WTC11 (cell line): ENCODE data around the gene KCNK16. TPM values are rescaled to one million over a fixed set of nuclear protein-coding genes. Genes with fewer than 3 reads are reported as not detected.

Experiments used
- ATAC-seq: fragments of 200-7000 bp; cut with Tn5 transposase; 2 replicates; pipeline ENCODE4 v1.10.0; 2021; ENCODE audit warnings: mild to moderate bottlenecking, moderate library complexity
- CTCF ChIA-PET: fragments of 300-600 bp; sonication (Branson Sonifier 250); formaldehyde crosslinking; loops from one replicate; lab custom pipeline; 2021; ENCODE audit warnings: antibody characterized with exemption; lab: Charles Lee
- POLR2A ChIA-PET: fragments of 350-600 bp; sonication (Branson Sonifier 250); formaldehyde crosslinking; loops from one replicate; lab custom pipeline; 2021; ENCODE audit warnings: antibody characterized with exemption; lab: Charles Lee
- DNase-seq: peaks from one replicate; pipeline ENCODE4 v3.0.0; 2021; ENCODE audit warnings: low spot score
- H3K27ac Mint-ChIP-seq: 2 replicates; pipeline ENCODE4 v1.8.0; 2021; ENCODE audit warnings: mixed read lengths
- H3K27me3 Mint-ChIP-seq: 2 replicates; pipeline ENCODE4 v1.8.0; 2021; ENCODE audit warnings: low read depth, mild to moderate bottlenecking, moderate library complexity, mixed read lengths
- H3K36me3 Mint-ChIP-seq: 2 replicates; pipeline ENCODE4 v1.8.0; 2021; ENCODE audit warnings: mixed read lengths
- H3K4me1 Mint-ChIP-seq: 2 replicates; pipeline ENCODE4 v1.8.0; 2022; ENCODE audit warnings: mixed read lengths
- H3K4me3 Mint-ChIP-seq: 2 replicates; pipeline ENCODE4 v1.8.0; 2021; ENCODE audit warnings: mild to moderate bottlenecking, moderate library complexity, mixed read lengths
- H3K9me3 Mint-ChIP-seq: 2 replicates; pipeline ENCODE4 v1.8.0; 2021; ENCODE audit warnings: mixed read lengths
- ATF1 ChIP-seq: sonication (generic); formaldehyde crosslinking; IDR thresholded peaks from 2 replicates; pipeline ENCODE4 v1.8.1; 2023; ENCODE audit warnings: mild to moderate bottlenecking, moderate library complexity, missing genetic modification reagents
- CBFB ChIP-seq: sonication (generic); formaldehyde crosslinking; IDR thresholded peaks from 2 replicates; pipeline ENCODE4 v1.8.1; 2022; ENCODE audit warnings: mild to moderate bottlenecking, low read depth, missing genetic modification reagents
- FOXP1 ChIP-seq: sonication (generic); formaldehyde crosslinking; IDR thresholded peaks from 2 replicates; pipeline ENCODE4 v1.8.0; 2022; ENCODE audit warnings: missing genetic modification reagents, mild to moderate bottlenecking, moderate library complexity, borderline replicate concordance
- GRHL2 ChIP-seq: fragments of 250-450 bp; sonication (Bioruptor Pico); IDR thresholded peaks from 2 replicates; pipeline ENCODE4 v1.8.0; 2022; ENCODE audit warnings: mild to moderate bottlenecking, moderate library complexity; ENCODE audit not compliant: insufficient replicate concordance, severe bottlenecking
- KAT7 ChIP-seq: sonication (generic); formaldehyde crosslinking; IDR thresholded peaks from 2 replicates; pipeline ENCODE4 v1.8.1; 2023; ENCODE audit warnings: missing genetic modification reagents, mild to moderate bottlenecking, borderline replicate concordance
- NR3C1 ChIP-seq: sonication (generic); formaldehyde crosslinking; conservative IDR thresholded peaks from 2 replicates; pipeline ENCODE4 v1.8.1; 2023; ENCODE audit warnings: low read depth, mild to moderate bottlenecking, missing genetic modification reagents
- PRRX2 ChIP-seq: fragments of 250-450 bp; sonication (Bioruptor Pico); IDR thresholded peaks from 2 replicates; pipeline ENCODE4 v1.8.0; 2021; ENCODE audit warnings: mild to moderate bottlenecking
- SMAD4 ChIP-seq: sonication (generic); formaldehyde crosslinking; IDR thresholded peaks from 2 replicates; pipeline ENCODE4 v1.8.0; 2022; ENCODE audit warnings: mild to moderate bottlenecking, missing genetic modification reagents
- SP1 ChIP-seq: sonication (generic); formaldehyde crosslinking; conservative IDR thresholded peaks from 2 replicates; pipeline ENCODE4 v1.8.1; 2022; ENCODE audit warnings: missing genetic modification reagents
- TCF7 ChIP-seq: sonication (generic); formaldehyde crosslinking; IDR thresholded peaks from 2 replicates; pipeline ENCODE4 v1.8.0; 2022; ENCODE audit warnings: mild to moderate bottlenecking, low read depth, missing genetic modification reagents, moderate library complexity
- ZNF219 ChIP-seq: sonication (generic); formaldehyde crosslinking; IDR thresholded peaks from 2 replicates; pipeline ENCODE4 v1.8.0; 2023; ENCODE audit warnings: missing genetic modification reagents, mild to moderate bottlenecking, borderline replicate concordance
- total RNA-seq: library from RNA; stranded (reverse); gene quantifications from 3 replicates; pipeline ENCODE4 v1.2.3, GENCODE V29; 2021
- TF ChIP-seq, protein P1 (sequence below): sonication (generic); formaldehyde crosslinking; IDR thresholded peaks from 2 replicates; pipeline ENCODE4 v1.8.1; 2023; ENCODE audit warnings: mild to moderate bottlenecking, missing genetic modification reagents, borderline replicate concordance
- TF ChIP-seq, protein P2 (sequence below): fragments of 250-450 bp; sonication (Bioruptor Pico); IDR thresholded peaks from 2 replicates; pipeline ENCODE4 v1.9.0; 2021; ENCODE audit warnings: mild to moderate bottlenecking
- TF ChIP-seq, protein P3 (sequence below): sonication (generic); formaldehyde crosslinking; IDR thresholded peaks from 2 replicates; pipeline ENCODE4 v1.8.0; 2023; ENCODE audit warnings: missing genetic modification reagents
- TF ChIP-seq, protein P4 (sequence below): sonication (generic); formaldehyde crosslinking; IDR thresholded peaks from 2 replicates; pipeline ENCODE4 v1.8.0; 2022; ENCODE audit warnings: mild to moderate bottlenecking, missing genetic modification reagents
- TF ChIP-seq, protein P5 (sequence below): sonication (generic); formaldehyde crosslinking; IDR thresholded peaks from 2 replicates; pipeline ENCODE4 v1.8.1; 2022; ENCODE audit warnings: mild to moderate bottlenecking, missing genetic modification reagents, moderate library complexity, borderline replicate concordance
- TF ChIP-seq, protein P6 (sequence below): sonication (generic); formaldehyde crosslinking; IDR thresholded peaks from 2 replicates; pipeline ENCODE4 v1.8.0; 2022; ENCODE audit warnings: missing genetic modification reagents
- TF ChIP-seq, protein P7 (sequence below): sonication (generic); formaldehyde crosslinking; conservative IDR thresholded peaks from 2 replicates; pipeline ENCODE4 v1.8.1; 2022; ENCODE audit warnings: mild to moderate bottlenecking, missing genetic modification reagents

KCNK16 gene
- total RNA-seq, 1 experiment from 2014 or later: not detected

DNA sequence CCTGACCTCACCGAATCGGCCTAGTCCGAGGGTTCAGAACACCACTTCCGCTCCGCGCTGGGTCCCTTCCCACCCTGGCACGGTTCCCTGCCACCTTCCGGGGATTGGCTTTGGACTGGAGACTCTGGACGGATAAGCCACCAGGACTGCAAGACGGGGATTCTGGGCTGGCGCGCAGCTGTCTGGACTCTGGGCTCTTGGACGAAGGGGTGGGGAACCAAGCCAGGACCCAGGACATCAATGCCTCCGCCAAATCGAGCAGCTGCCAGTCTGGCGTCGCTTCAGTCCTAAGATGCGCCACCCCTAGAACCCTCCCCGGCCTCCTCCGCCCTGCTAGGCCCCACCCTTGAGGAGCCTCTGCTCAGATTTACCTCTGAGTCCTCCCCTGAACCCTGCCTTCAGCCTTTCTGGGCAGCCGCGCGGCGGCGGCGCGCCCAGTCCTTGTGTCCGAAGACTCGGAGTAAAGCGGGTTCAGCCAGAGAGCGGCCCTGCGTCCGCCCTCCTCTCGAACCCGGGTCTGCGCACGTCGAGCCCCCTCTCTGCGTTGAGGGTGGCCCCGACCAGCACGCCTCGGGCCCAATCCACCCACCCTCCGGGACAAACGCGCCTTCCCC lies 9.5 kb downstream of the KCNK16 start:
- Mint-ChIP-seq H3K27me3 (peaks cover 75% of the 10 kb centered on the region), H3K4me3 (peak overlapping the region; percentile 70), H3K36me3 (no peaks in the 10 kb centered on the region), H3K27ac (no peak overlapping the region), H3K4me1 (peaks cover 2% of the 10 kb centered on the region), H3K9me3 (peaks cover 4% of the 10 kb centered on the region)
- DNase-seq (peak; percentile 30), ATAC-seq (peak; percentile 8)
- ChIA-PET CTCF (interaction anchor here (0.6 to 3.5 kb wide), 14 partner anchors 11 to 1275 kb away, joined by 3 to 37 read pairs (median 5); partner anchors contain the start of gene SAYSD1), POLR2A (no interaction called here)
- 0 out of 2 replicates have a peak, but pooled peaks have one; percentile 6 for TF ChIP-seq SP1 (CRISPR knock-in tag)
- TF ChIP-seq, protein P1, sequence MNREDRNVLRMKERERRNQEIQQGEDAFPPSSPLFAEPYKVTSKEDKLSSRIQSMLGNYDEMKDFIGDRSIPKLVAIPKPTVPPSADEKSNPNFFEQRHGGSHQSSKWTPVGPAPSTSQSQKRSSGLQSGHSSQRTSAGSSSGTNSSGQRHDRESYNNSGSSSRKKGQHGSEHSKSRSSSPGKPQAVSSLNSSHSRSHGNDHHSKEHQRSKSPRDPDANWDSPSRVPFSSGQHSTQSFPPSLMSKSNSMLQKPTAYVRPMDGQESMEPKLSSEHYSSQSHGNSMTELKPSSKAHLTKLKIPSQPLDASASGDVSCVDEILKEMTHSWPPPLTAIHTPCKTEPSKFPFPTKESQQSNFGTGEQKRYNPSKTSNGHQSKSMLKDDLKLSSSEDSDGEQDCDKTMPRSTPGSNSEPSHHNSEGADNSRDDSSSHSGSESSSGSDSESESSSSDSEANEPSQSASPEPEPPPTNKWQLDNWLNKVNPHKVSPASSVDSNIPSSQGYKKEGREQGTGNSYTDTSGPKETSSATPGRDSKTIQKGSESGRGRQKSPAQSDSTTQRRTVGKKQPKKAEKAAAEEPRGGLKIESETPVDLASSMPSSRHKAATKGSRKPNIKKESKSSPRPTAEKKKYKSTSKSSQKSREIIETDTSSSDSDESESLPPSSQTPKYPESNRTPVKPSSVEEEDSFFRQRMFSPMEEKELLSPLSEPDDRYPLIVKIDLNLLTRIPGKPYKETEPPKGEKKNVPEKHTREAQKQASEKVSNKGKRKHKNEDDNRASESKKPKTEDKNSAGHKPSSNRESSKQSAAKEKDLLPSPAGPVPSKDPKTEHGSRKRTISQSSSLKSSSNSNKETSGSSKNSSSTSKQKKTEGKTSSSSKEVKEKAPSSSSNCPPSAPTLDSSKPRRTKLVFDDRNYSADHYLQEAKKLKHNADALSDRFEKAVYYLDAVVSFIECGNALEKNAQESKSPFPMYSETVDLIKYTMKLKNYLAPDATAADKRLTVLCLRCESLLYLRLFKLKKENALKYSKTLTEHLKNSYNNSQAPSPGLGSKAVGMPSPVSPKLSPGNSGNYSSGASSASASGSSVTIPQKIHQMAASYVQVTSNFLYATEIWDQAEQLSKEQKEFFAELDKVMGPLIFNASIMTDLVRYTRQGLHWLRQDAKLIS (CRISPR knock-in tag): no peak
- peak; percentile 80; the same call in 1 of the 2 replicates for TF ChIP-seq KAT7 (CRISPR knock-in tag)
- no peak for TF ChIP-seq ATF1

DNA sequence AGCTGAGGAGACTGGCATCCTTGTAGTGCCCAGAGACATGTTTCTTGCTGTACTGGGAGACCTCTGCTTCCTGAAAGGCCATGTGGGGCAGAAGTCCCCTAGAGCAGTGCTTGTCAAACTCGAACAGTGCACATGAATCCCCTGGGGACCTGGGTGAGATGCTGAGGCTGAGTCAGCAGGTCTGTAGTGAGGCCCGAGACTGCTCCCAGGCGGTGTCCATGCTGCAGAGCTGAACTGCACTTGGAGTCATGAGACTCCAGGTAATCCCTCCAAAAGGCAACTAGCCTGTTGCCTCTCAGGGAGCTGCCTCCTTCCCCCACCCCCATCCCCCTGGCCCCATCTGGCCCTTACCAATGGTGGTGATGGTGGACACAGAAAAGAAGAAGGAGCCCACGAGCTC lies 12.0 kb downstream of the KCNK16 start:
- peaks cover 50% of the 10 kb centered on the region for H3K27me3 Mint-ChIP-seq
- TF ChIP-seq, protein P2, sequence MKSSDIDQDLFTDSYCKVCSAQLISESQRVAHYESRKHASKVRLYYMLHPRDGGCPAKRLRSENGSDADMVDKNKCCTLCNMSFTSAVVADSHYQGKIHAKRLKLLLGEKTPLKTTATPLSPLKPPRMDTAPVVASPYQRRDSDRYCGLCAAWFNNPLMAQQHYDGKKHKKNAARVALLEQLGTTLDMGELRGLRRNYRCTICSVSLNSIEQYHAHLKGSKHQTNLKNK: no peak
- TF ChIP-seq SMAD4 (CRISPR knock-in tag) (no peak), TCF7 (CRISPR knock-in tag) (no peak), FOXP1 (CRISPR knock-in tag) (no peak), GRHL2 (CRISPR knock-in tag) (no peak), PRRX2 (no peak)
- TF ChIP-seq, protein P3, sequence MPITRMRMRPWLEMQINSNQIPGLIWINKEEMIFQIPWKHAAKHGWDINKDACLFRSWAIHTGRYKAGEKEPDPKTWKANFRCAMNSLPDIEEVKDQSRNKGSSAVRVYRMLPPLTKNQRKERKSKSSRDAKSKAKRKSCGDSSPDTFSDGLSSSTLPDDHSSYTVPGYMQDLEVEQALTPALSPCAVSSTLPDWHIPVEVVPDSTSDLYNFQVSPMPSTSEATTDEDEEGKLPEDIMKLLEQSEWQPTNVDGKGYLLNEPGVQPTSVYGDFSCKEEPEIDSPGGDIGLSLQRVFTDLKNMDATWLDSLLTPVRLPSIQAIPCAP: no peak
- TF ChIP-seq, protein P4, sequence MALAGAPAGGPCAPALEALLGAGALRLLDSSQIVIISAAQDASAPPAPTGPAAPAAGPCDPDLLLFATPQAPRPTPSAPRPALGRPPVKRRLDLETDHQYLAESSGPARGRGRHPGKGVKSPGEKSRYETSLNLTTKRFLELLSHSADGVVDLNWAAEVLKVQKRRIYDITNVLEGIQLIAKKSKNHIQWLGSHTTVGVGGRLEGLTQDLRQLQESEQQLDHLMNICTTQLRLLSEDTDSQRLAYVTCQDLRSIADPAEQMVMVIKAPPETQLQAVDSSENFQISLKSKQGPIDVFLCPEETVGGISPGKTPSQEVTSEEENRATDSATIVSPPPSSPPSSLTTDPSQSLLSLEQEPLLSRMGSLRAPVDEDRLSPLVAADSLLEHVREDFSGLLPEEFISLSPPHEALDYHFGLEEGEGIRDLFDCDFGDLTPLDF (CRISPR knock-in tag): no peak

DNA sequence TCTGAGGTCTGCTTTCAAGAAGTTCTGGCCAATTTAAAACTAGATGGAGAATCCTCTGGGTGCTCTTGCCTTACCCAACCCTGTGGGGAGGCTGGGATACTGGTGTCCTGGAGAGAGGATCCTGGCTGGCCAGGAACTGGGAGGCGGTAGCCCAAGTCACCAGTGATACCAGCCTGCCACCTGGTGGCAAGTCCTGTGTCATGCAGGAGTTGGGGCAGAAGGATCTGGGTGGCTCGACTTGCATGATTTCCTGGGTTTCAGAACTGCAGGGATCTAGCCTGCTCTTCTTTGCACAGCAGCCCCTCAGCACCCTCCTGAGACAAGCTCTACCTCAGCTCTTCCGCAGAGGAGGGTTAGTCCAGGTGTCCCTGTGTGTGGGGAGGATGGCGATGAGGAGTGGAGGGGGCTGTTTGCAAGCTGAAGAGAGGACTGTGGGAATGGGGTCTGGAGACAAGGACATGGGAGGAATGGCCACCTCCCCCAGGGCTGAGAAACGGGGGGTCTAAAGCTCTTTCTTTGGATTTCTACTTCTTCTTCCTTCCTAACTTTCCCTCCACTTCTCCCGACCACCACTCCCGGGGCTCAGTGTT lies 12.5 kb downstream of the KCNK16 start:
- Mint-ChIP-seq H3K27ac (no peak overlapping the region), H3K36me3 (no peaks in the 10 kb centered on the region), H3K27me3 (peaks cover 45% of the 10 kb centered on the region), H3K9me3 (no peaks in the 10 kb centered on the region), H3K4me3 (no peak overlapping the region), H3K4me1 (peaks cover 2% of the 10 kb centered on the region)
- CTCF ChIA-PET: interaction anchor here (0.6 to 1.9 kb wide), 22 partner anchors 8 to 319 kb away, joined by 3 to 24 read pairs (median 4); partner anchors contain the start of gene SAYSD1
- ATAC-seq: peak; percentile 60
- POLR2A ChIA-PET: no interaction called here
- DNase-seq: peak; percentile 88
- TF ChIP-seq, protein P5, sequence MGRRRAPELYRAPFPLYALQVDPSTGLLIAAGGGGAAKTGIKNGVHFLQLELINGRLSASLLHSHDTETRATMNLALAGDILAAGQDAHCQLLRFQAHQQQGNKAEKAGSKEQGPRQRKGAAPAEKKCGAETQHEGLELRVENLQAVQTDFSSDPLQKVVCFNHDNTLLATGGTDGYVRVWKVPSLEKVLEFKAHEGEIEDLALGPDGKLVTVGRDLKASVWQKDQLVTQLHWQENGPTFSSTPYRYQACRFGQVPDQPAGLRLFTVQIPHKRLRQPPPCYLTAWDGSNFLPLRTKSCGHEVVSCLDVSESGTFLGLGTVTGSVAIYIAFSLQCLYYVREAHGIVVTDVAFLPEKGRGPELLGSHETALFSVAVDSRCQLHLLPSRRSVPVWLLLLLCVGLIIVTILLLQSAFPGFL (CRISPR knock-in tag): no peak
- no peak for TF ChIP-seq NR3C1 (CRISPR knock-in tag)
- no peak for TF ChIP-seq KAT7 (CRISPR knock-in tag)
- TF ChIP-seq CBFB (CRISPR knock-in tag): no peak
- TF ChIP-seq ZNF219: no peak
- TF ChIP-seq, protein P6, sequence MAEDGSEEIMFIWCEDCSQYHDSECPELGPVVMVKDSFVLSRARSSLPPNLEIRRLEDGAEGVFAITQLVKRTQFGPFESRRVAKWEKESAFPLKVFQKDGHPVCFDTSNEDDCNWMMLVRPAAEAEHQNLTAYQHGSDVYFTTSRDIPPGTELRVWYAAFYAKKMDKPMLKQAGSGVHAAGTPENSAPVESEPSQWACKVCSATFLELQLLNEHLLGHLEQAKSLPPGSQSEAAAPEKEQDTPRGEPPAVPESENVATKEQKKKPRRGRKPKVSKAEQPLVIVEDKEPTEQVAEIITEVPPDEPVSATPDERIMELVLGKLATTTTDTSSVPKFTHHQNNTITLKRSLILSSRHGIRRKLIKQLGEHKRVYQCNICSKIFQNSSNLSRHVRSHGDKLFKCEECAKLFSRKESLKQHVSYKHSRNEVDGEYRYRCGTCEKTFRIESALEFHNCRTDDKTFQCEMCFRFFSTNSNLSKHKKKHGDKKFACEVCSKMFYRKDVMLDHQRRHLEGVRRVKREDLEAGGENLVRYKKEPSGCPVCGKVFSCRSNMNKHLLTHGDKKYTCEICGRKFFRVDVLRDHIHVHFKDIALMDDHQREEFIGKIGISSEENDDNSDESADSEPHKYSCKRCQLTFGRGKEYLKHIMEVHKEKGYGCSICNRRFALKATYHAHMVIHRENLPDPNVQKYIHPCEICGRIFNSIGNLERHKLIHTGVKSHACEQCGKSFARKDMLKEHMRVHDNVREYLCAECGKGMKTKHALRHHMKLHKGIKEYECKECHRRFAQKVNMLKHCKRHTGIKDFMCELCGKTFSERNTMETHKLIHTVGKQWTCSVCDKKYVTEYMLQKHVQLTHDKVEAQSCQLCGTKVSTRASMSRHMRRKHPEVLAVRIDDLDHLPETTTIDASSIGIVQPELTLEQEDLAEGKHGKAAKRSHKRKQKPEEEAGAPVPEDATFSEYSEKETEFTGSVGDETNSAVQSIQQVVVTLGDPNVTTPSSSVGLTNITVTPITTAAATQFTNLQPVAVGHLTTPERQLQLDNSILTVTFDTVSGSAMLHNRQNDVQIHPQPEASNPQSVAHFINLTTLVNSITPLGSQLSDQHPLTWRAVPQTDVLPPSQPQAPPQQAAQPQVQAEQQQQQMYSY (CRISPR knock-in tag): peak; percentile 6; the same call in 1 of the 2 replicates
- TF ChIP-seq, protein P7, sequence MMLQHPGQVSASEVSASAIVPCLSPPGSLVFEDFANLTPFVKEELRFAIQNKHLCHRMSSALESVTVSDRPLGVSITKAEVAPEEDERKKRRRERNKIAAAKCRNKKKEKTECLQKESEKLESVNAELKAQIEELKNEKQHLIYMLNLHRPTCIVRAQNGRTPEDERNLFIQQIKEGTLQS (CRISPR knock-in tag): no peak

More for the DNA sequence above, 12.0 kb downstream of the KCNK16 start:
- no peak overlapping the region for H3K27ac Mint-ChIP-seq
- ATAC-seq (no peak), DNase-seq (no peak)
- no peaks in the 10 kb centered on the region for H3K36me3 Mint-ChIP-seq
- peaks cover 2% of the 10 kb centered on the region for H3K4me1 Mint-ChIP-seq
- ChIA-PET CTCF (interaction anchor here (0.6 to 1.9 kb wide), 24 partner anchors 9 to 320 kb away, joined by 3 to 24 read pairs (median 4); partner anchors contain the start of gene SAYSD1), POLR2A (no interaction called here)
- H3K9me3 Mint-ChIP-seq: no peaks in the 10 kb centered on the region
- no peak overlapping the region for H3K4me3 Mint-ChIP-seq
